PC-3 (cell line): Measurements from ENCODE around the gene FBN2. TPM values are rescaled to one million over a fixed set of nuclear protein-coding genes. Genes with fewer than 3 reads are reported as not detected.

Experiments used
- ATAC-seq: fragments of 200-7000 bp; cut with Tn5 transposase; 2 replicates; pipeline ENCODE4 v1.9.1; 2020; ENCODE audit warnings: mild to moderate bottlenecking, moderate library complexity
- BruUV-seq: library from RNA; stranded (reverse); fragments of 400-500 nt; replicated peaks from 2 replicates; lab custom pipeline; 2021; lab: Mats Ljungman, UMichigan
- CTCF ChIA-PET: fragments of 300-600 bp; sonication (Branson Sonifier 250); formaldehyde crosslinking; loops from one replicate; lab custom pipeline; 2022; ENCODE audit warnings: antibody characterized with exemption; lab: Charles Lee
- POLR2A ChIA-PET: fragments of 300-600 bp; sonication (Branson Sonifier 250); formaldehyde crosslinking; loops from one replicate; lab custom pipeline; 2022; ENCODE audit warnings: antibody characterized with exemption; ENCODE audit not compliant: unreplicated experiment; lab: Charles Lee
- DNase-seq: peaks from one replicate; pipeline ENCODE4 v3.0.0-alpha.2; 2015
- H2AFZ ChIP-seq: fragments of 300-600 bp; sonication (generic); 2 replicates; pipeline ENCODE4 v1.6.0; 2016; ENCODE audit warnings: antibody characterized with exemption, low read length
- H3F3A ChIP-seq: fragments of 300-600 bp; sonication (generic); one replicate; pipeline ENCODE4 v1.6.0; 2017; ENCODE audit warnings: antibody characterized with exemption, low read length, control low read depth, mild to moderate bottlenecking; ENCODE audit not compliant: unreplicated experiment
- H3K27ac ChIP-seq: fragments of 300-600 bp; sonication (generic); 2 replicates; pipeline ENCODE4 v1.5.1; 2016; ENCODE audit warnings: mild to moderate bottlenecking, low read length
- H3K27me3 ChIP-seq: fragments of 300-600 bp; sonication (generic); 2 replicates; pipeline ENCODE4 v1.6.1; 2016; ENCODE audit warnings: low read length, mixed read lengths
- H3K36me3 ChIP-seq: fragments of 300-600 bp; sonication (generic); 2 replicates; pipeline ENCODE4 v1.6.1; 2016; ENCODE audit warnings: low read depth, mixed run types, low read length, mixed read lengths
- H3K4me1 ChIP-seq: fragments of 300-600 bp; sonication (generic); 2 replicates; pipeline ENCODE4 v1.5.1; 2016; ENCODE audit warnings: low read length; ENCODE audit not compliant: insufficient read depth
- H3K4me2 ChIP-seq: fragments of 300-600 bp; sonication (generic); 2 replicates; pipeline ENCODE4 v1.6.0; 2016; ENCODE audit warnings: low read length
- H3K4me3 ChIP-seq: fragments of 300-600 bp; sonication (generic); 2 replicates; pipeline ENCODE4 v1.5.1; 2016; ENCODE audit warnings: mild to moderate bottlenecking, low read length, mixed read lengths
- H3K79me2 ChIP-seq: fragments of 300-600 bp; sonication (generic); 2 replicates; pipeline ENCODE4 v1.6.1; 2017; ENCODE audit warnings: low read length, mixed read lengths
- H3K9ac ChIP-seq: fragments of 300-600 bp; sonication (generic); 2 replicates; pipeline ENCODE4 v1.6.0; 2016; ENCODE audit warnings: mild to moderate bottlenecking, low read length
- H3K9me2 ChIP-seq: fragments of 300-600 bp; sonication (generic); replicated peaks from 2 replicates; pipeline ENCODE4 v1.6.1; 2016; ENCODE audit warnings: mixed run types, low read length, mixed read lengths
- H3K9me3 ChIP-seq: fragments of 300-600 bp; sonication (generic); 2 replicates; pipeline ENCODE4 v1.6.1; 2016; ENCODE audit warnings: low read length, mixed read lengths
- H4K20me1 ChIP-seq: fragments of 300-600 bp; sonication (generic); 2 replicates; pipeline ENCODE4 v1.6.1; 2016; ENCODE audit warnings: low read length, mixed read lengths
- CTCF ChIP-seq: fragments of 300-600 bp; sonication (generic); conservative IDR thresholded peaks from 2 replicates; pipeline ENCODE4 v1.5.1; 2017; ENCODE audit warnings: antibody characterized with exemption, low read depth, mild to moderate bottlenecking, low read length
- EZH2 ChIP-seq: fragments of 300-600 bp; sonication (generic); IDR thresholded peaks from one replicate; pipeline ENCODE4 v1.6.1; 2017; ENCODE audit warnings: antibody characterized with exemption, mild to moderate bottlenecking, low read length; ENCODE audit not compliant: unreplicated experiment
- EZH2phosphoT487 ChIP-seq: fragments of 300-600 bp; sonication (generic); IDR thresholded peaks from 2 replicates; pipeline ENCODE4 v1.6.1; 2018; ENCODE audit warnings: mild to moderate bottlenecking, antibody characterized with exemption, low read length, borderline replicate concordance
- intact Hi-C: fragments of 100-400 bp; cut with micrococcal nuclease; formaldehyde crosslinking; loops from 2 replicates; pipeline ENCODE4 v1.9.0; 2023
- total RNA-seq: library from RNA; depleted of rRNA; stranded (reverse); fragments of >200 nt; gene quantifications from 2 replicates; pipeline ENCODE4 v1.2.3, GENCODE V29; 2014

The FBN2 gene
- total RNA-seq, 1 experiment from 2014 or later, result 45.2 TPM

GRCh38 chr5:128252196-128252595, 285.8 kb downstream of the FBN2 start:
- CTCF ChIA-PET, result no interaction called here
- Histone ChIP-seq H3F3A (no peaks in the 10 kb centered on the region), H3K79me2 (no peaks in the 10 kb centered on the region), H3K36me3 (no peaks in the 10 kb centered on the region), H3K9me2 (no peaks in the 10 kb centered on the region), H3K27me3 (no peaks in the 10 kb centered on the region), H3K9ac (no peak overlapping the region), H3K4me2 (no peak overlapping the region), H2AFZ (no peak overlapping the region), H4K20me1 (no peaks in the 10 kb centered on the region), H3K4me1 (no peaks in the 10 kb centered on the region), H3K9me3 (no peaks in the 10 kb centered on the region), H3K4me3 (no peak overlapping the region), H3K27ac (no peak overlapping the region)
- no peak for ATAC-seq
- intact Hi-C loops, result no loop called here
- BruUV-seq, result no TSS peak
- TF ChIP-seq EZH2 (no peak), CTCF (no peak), EZH2phosphoT487 (no peak)
- DNase-seq, result no peak
- POLR2A ChIA-PET, result no interaction called here

GRCh38 chr5:128245974-128246373, 292.1 kb downstream of the FBN2 start:
- no peaks in the 10 kb centered on the region for H3K9me3 ChIP-seq
- no peak overlapping the region for H3K9ac ChIP-seq
- no peaks in the 10 kb centered on the region for H3K27me3 ChIP-seq
- BruUV-seq, result no TSS peak
- POLR2A ChIA-PET, result no interaction called here
- no peaks in the 10 kb centered on the region for H4K20me1 ChIP-seq
- ATAC-seq (no peak), DNase-seq (no peak)
- intact Hi-C loops, result no loop called here
- no peak overlapping the region for H3K4me3 ChIP-seq
- H3K4me1 ChIP-seq, result no peaks in the 10 kb centered on the region
- TF ChIP-seq CTCF, result no peak
- no peak for TF ChIP-seq EZH2phosphoT487
- TF ChIP-seq EZH2, result no peak
- CTCF ChIA-PET, result no interaction called here
- no peak overlapping the region for H3K27ac ChIP-seq
- H2AFZ ChIP-seq, result no peak overlapping the region
- no peak overlapping the region for H3K4me2 ChIP-seq
- H3K9me2 ChIP-seq, result no peaks in the 10 kb centered on the region
- H3K79me2 ChIP-seq, result no peaks in the 10 kb centered on the region
- H3K36me3 ChIP-seq, result no peaks in the 10 kb centered on the region
- no peaks in the 10 kb centered on the region for H3F3A ChIP-seq

- Histone ChIP-seq H3K27me3 (no peaks in the 10 kb centered on the region), H3K9ac (no peak overlapping the region), H3K27ac (no peak overlapping the region), H3K36me3 (no peaks in the 10 kb centered on the region), H3K9me3 (no peaks in the 10 kb centered on the region), H3F3A (no peaks in the 10 kb centered on the region), H4K20me1 (no peaks in the 10 kb centered on the region), H2AFZ (no peak overlapping the region), H3K9me2 (no peaks in the 10 kb centered on the region), H3K4me1 (no peaks in the 10 kb centered on the region), H3K4me2 (no peak overlapping the region), H3K4me3 (no peak overlapping the region), H3K79me2 (no peaks in the 10 kb centered on the region)
- POLR2A ChIA-PET, result no interaction called here
- ATAC-seq (no peak), DNase-seq (no peak)
- CTCF ChIA-PET, result no interaction called here
- intact Hi-C loops, result no loop called here
- TF ChIP-seq EZH2 (no peak), CTCF (no peak), EZH2phosphoT487 (no peak)
- BruUV-seq, result no TSS peak
Measured at GRCh38 chr5:128243958-128244582, 294.0 kb downstream of the FBN2 start.
